H9 (cell line): Measurements from ENCODE around the gene HPCAL1. TPM values are rescaled to one million over a fixed set of nuclear protein-coding genes. Genes with fewer than 3 reads are reported as not detected.
A peak's percentile ranks its signal among the peaks of the same experiment; 100 is the strongest.

Experiments used
- DNase-seq: peaks from one replicate; pipeline ENCODE4 v3.0.0-alpha.2; 2017
- H2AFZ ChIP-seq: one replicate; pipeline ENCODE4 v1.6.1; 2013; ENCODE audit warnings: mild to moderate bottlenecking, low read length, control low read depth, moderate library complexity
- H2AK5ac ChIP-seq: 2 replicates; pipeline ENCODE4 v1.6.1; 2013; ENCODE audit warnings: low read length, control low read depth, mixed read lengths; ENCODE audit not compliant: insufficient read length
- H2BK120ac ChIP-seq: one replicate; pipeline ENCODE4 v1.6.1; 2013; ENCODE audit warnings: low read depth, mild to moderate bottlenecking, low read length, control low read depth, inconsistent platforms; ENCODE audit not compliant: poor library complexity, severe bottlenecking
- H2BK12ac ChIP-seq: 2 replicates; pipeline ENCODE4 v1.6.1; 2013; ENCODE audit warnings: low read length, control low read depth, mixed read lengths, low read depth; ENCODE audit not compliant: insufficient read length
- H2BK15ac ChIP-seq: 2 replicates; pipeline ENCODE4 v1.6.1; 2013; ENCODE audit warnings: low read depth, low read length, control low read depth
- H2BK20ac ChIP-seq: one replicate; pipeline ENCODE4 v1.6.1; 2013; ENCODE audit warnings: low read depth, mild to moderate bottlenecking, low read length, control low read depth, inconsistent platforms; ENCODE audit not compliant: poor library complexity, severe bottlenecking
- H2BK5ac ChIP-seq: 2 replicates; pipeline ENCODE4 v1.6.1; 2013; ENCODE audit warnings: low read length, control low read depth, mixed read lengths; ENCODE audit not compliant: insufficient read length
- H3K14ac ChIP-seq: 2 replicates; pipeline ENCODE4 v1.6.1; 2013; ENCODE audit warnings: low read length, control low read depth; ENCODE audit not compliant: insufficient read depth
- H3K18ac ChIP-seq: 2 replicates; pipeline ENCODE4 v1.6.1; 2013; ENCODE audit warnings: low read depth, mild to moderate bottlenecking, mixed read lengths, low read length, control low read depth; ENCODE audit not compliant: insufficient read length
- H3K23ac ChIP-seq: 2 replicates; pipeline ENCODE4 v1.6.1; 2013; ENCODE audit warnings: low read length, control low read depth, mixed read lengths, low read depth; ENCODE audit not compliant: insufficient read length
- H3K23me2 ChIP-seq: 2 replicates; pipeline ENCODE4 v1.6.1; 2013; ENCODE audit warnings: low read depth, mild to moderate bottlenecking, mixed read lengths, low read length, control low read depth; ENCODE audit not compliant: insufficient read length, poor library complexity, severe bottlenecking
- H3K27ac ChIP-seq: 2 replicates; pipeline ENCODE4 v1.5.1; 2013; ENCODE audit warnings: low read length, control low read depth, mixed read lengths, low read depth; ENCODE audit not compliant: insufficient read length
- H3K27me3 ChIP-seq: 2 replicates; pipeline ENCODE4 v1.6.1; 2013; ENCODE audit warnings: low read length, control low read depth, inconsistent platforms; ENCODE audit not compliant: insufficient read depth
- H3K4ac ChIP-seq: 2 replicates; pipeline ENCODE4 v1.6.1; 2013; ENCODE audit warnings: low read depth, mild to moderate bottlenecking, control low read depth, inconsistent platforms, low read length, moderate library complexity
- H3K4me1 ChIP-seq: 2 replicates; pipeline ENCODE4 v1.6.1; 2013; ENCODE audit warnings: low read length, control low read depth, inconsistent platforms; ENCODE audit not compliant: insufficient read depth
- H3K4me2 ChIP-seq: 2 replicates; pipeline ENCODE4 v1.6.1; 2013; ENCODE audit warnings: low read length, control low read depth, mixed read lengths; ENCODE audit not compliant: insufficient read length, insufficient read depth
- H3K56ac ChIP-seq: 2 replicates; pipeline ENCODE4 v1.6.1; 2013; ENCODE audit warnings: low read depth, mild to moderate bottlenecking, mixed read lengths, low read length, control low read depth; ENCODE audit not compliant: insufficient read length
- H3K79me1 ChIP-seq: 2 replicates; pipeline ENCODE4 v1.6.1; 2013; ENCODE audit warnings: low read depth, mild to moderate bottlenecking, moderate library complexity, low read length, control low read depth, inconsistent platforms; ENCODE audit not compliant: insufficient read depth, poor library complexity, severe bottlenecking
- H3K79me2 ChIP-seq: 2 replicates; pipeline ENCODE4 v1.6.1; 2013; ENCODE audit warnings: low read length, control low read depth, inconsistent platforms; ENCODE audit not compliant: insufficient read depth
- H3K9ac ChIP-seq: 2 replicates; pipeline ENCODE4 v1.6.1; 2013; ENCODE audit warnings: low read length, control low read depth, mixed read lengths; ENCODE audit not compliant: insufficient read length; ENCODE audit errors: extremely low read depth
- H3K9me3 ChIP-seq: one replicate; pipeline ENCODE4 v1.6.1; 2013; ENCODE audit warnings: low read depth, low read length, inconsistent platforms; ENCODE audit not compliant: control insufficient read depth
- H3T11ph ChIP-seq: one replicate; pipeline ENCODE4 v1.6.1; 2013; ENCODE audit warnings: mild to moderate bottlenecking, low read length, control low read depth, inconsistent platforms
- H4K20me1 ChIP-seq: one replicate; pipeline ENCODE4 v1.6.1; 2013; ENCODE audit not compliant: control insufficient read depth, insufficient read length, insufficient read depth
- H4K5ac ChIP-seq: 2 replicates; pipeline ENCODE4 v1.6.1; 2013; ENCODE audit warnings: low read depth, mild to moderate bottlenecking, mixed read lengths, low read length, control low read depth; ENCODE audit not compliant: insufficient read length
- H4K8ac ChIP-seq: replicated peaks from 2 replicates; pipeline ENCODE4 v1.6.1; 2013; ENCODE audit warnings: low read length, control low read depth, mixed read lengths, low read depth; ENCODE audit not compliant: insufficient read length
- H4K91ac ChIP-seq: 2 replicates; pipeline ENCODE4 v1.6.1; 2013; ENCODE audit warnings: low read depth, mild to moderate bottlenecking, moderate library complexity, mixed read lengths, low read length, control low read depth; ENCODE audit not compliant: insufficient read length
- H3K27ac Mint-ChIP-seq, 3 experiments: 2 replicates in 2 of 3; 3 replicates in 1 of 3; pipeline ENCODE4 v1.8.0; 2020 to 2021; ENCODE audit warnings: mixed read lengths in 3 of 3, mild to moderate bottlenecking in 1 of 3, moderate library complexity in 1 of 3
- H3K27me3 Mint-ChIP-seq: 2 replicates; pipeline ENCODE4 v1.8.0; 2021; ENCODE audit warnings: low read depth, mild to moderate bottlenecking, moderate library complexity, mixed read lengths
- H3K36me3 Mint-ChIP-seq, 3 experiments: 2 replicates in 2 of 3; 3 replicates in 1 of 3; pipeline ENCODE4 v1.8.0; 2020 to 2021; ENCODE audit warnings: low read depth in 3 of 3, mixed read lengths in 3 of 3; ENCODE audit not compliant: insufficient read depth in 1 of 3
- H3K4me1 Mint-ChIP-seq, 2 experiments: 2 replicates each; pipeline ENCODE4 v1.8.0; 2020; ENCODE audit warnings: mixed read lengths in 2 of 2
- H3K4me3 Mint-ChIP-seq, 2 experiments: 2 replicates in 1 of 2; 3 replicates in 1 of 2; pipeline ENCODE4 v1.8.0; 2020 to 2021; ENCODE audit warnings: mild to moderate bottlenecking in 2 of 2, mixed read lengths in 2 of 2, moderate library complexity in 1 of 2
- H3K9me3 Mint-ChIP-seq, 2 experiments: 2 replicates in 1 of 2; 3 replicates in 1 of 2; pipeline ENCODE4 v1.8.0; 2020; ENCODE audit warnings: mild to moderate bottlenecking in 2 of 2, mixed read lengths in 2 of 2, moderate library complexity in 1 of 2
- CTCF ChIP-seq: fragments of 200-600 bp; sonication (generic); conservative IDR thresholded peaks from 3 replicates; pipeline ENCODE4 v1.8.0; 2021; ENCODE audit warnings: antibody characterized with exemption, mild to moderate bottlenecking
- WGBS: extraction: QIAGEN DNeasy Blood & Tissue Kit; methylation state at CpG from one replicate; pipeline ENCODE4 v1.1.7; 2013; ENCODE audit warnings: missing lambda C conversion rate, low lambda C conversion rate, mixed read lengths; ENCODE audit not compliant: insufficient read length; ENCODE audit errors: extremely low coverage; 5-methylcytosine and 5-hydroxymethylcytosine counted together
- total RNA-seq: library from RNA; stranded (reverse); gene quantifications from 2 replicates; pipeline ENCODE4 v1.2.1, GENCODE V29; 2021

The HPCAL1 gene
- total RNA-seq, 1 experiment from 2014 or later: 4.7 TPM

- no peak overlapping the region for H3K27ac ChIP-seq
- no peaks in the 10 kb centered on the region for H3K79me2 ChIP-seq
- H2BK20ac ChIP-seq: no peak overlapping the region
- H2BK120ac ChIP-seq: no peak overlapping the region
- H3K4me1 ChIP-seq: no peaks in the 10 kb centered on the region
- H2AFZ ChIP-seq: no peak overlapping the region
- no peak overlapping the region for H2BK5ac ChIP-seq
- no peak overlapping the region for H3K14ac ChIP-seq
- H3K9ac ChIP-seq: no peak overlapping the region
- H2BK12ac ChIP-seq: no peak overlapping the region
- H4K5ac ChIP-seq: no peak overlapping the region
- no peak overlapping the region for H2BK15ac ChIP-seq
- no peak overlapping the region for H4K91ac ChIP-seq
- no peak overlapping the region for H3K56ac ChIP-seq
- H3K23ac ChIP-seq: no peak overlapping the region
- H3K4ac ChIP-seq: no peak overlapping the region
- no peaks in the 10 kb centered on the region for H3K79me1 ChIP-seq
- H3K36me3 Mint-ChIP-seq: no peaks in the 10 kb centered on the region
- H3K4me3 Mint-ChIP-seq: peak overlapping the region in 1 of 2 experiments; percentile 30; a peak in 1 of 5 replicates
- no peaks in the 10 kb centered on the region for H4K20me1 ChIP-seq
- peaks cover 0 to 4% of the 10 kb centered on the region in 2 experiments; a peak in 2 of 5 replicates for H3K9me3 Mint-ChIP-seq
- peaks cover 2 to 3% of the 10 kb centered on the region in 2 experiments; a peak in 2 of 4 replicates for H3K4me1 Mint-ChIP-seq
- H3K27me3 ChIP-seq: no peaks in the 10 kb centered on the region
- H3K18ac ChIP-seq: no peak overlapping the region
- no peak overlapping the region for H3K27ac Mint-ChIP-seq
- H3K23me2 ChIP-seq: no peaks in the 10 kb centered on the region
- H4K8ac ChIP-seq: no peak overlapping the region
- H3K9me3 ChIP-seq: no peaks in the 10 kb centered on the region
- DNase-seq: no peak
- peaks cover 5% of the 10 kb centered on the region for H3K27me3 Mint-ChIP-seq
- H3K4me2 ChIP-seq: no peak overlapping the region
- no peak overlapping the region for H3T11ph ChIP-seq
- H2AK5ac ChIP-seq: no peak overlapping the region
- whole genome bisulfite sequencing: no CpG with 5 or more reads among the region's 6 CpGs
- TF ChIP-seq CTCF: no peak
These were observed 30.8 kb upstream of the HPCAL1 start for GRCh38 chr2:10271946-10272345.
